ENCODE results near the gene PLA2G2D.

The PLA2G2D gene

GRCh38 chr1:20083178-20083944, 36.0 kb downstream of the PLA2G2D start:
- DNase-seq: no peak

GRCh38 chr1:20082772-20083171, 36.6 kb downstream of the PLA2G2D start:
- DNase-seq: no peak

GRCh38 chr1:20081353-20081810, 38.0 kb downstream of the PLA2G2D start:
- DNase-seq: no peak

- DNase-seq: no peak
Observed at GRCh38 chr1:20080441-20081352, 38.6 kb downstream of the PLA2G2D start.

GRCh38 chr1:20079661-20080305, 39.6 kb downstream of the PLA2G2D start:
- DNase-seq: no peak

- no peak for DNase-seq
Observed at GRCh38 chr1:20078711-20079110, 40.6 kb downstream of the PLA2G2D start.

GRCh38 chr1:20078171-20078651, 41.1 kb downstream of the PLA2G2D start:
- DNase-seq: no peak

- DNase-seq: no peak
Observed at GRCh38 chr1:20076710-20077461, 42.5 kb downstream of the PLA2G2D start.

- DNase-seq: no peak
Observed at GRCh38 chr1:20076223-20076622, 43.1 kb downstream of the PLA2G2D start.

GRCh38 chr1:20075345-20075744, 44.0 kb downstream of the PLA2G2D start:
- DNase-seq: no peak

- DNase-seq: no peak
Observed at GRCh38 chr1:20074725-20075171, 44.6 kb downstream of the PLA2G2D start.

GRCh38 chr1:20074055-20074724, 45.1 kb downstream of the PLA2G2D start:
- DNase-seq: no peak

GRCh38 chr1:20073256-20073655, 46.1 kb downstream of the PLA2G2D start:
- DNase-seq: no peak

GRCh38 chr1:20072771-20073170, 46.6 kb downstream of the PLA2G2D start:
- DNase-seq: no peak

- no peak for DNase-seq
Observed at GRCh38 chr1:20071416-20071815, 47.9 kb downstream of the PLA2G2D start.

- no peak for DNase-seq
Observed at GRCh38 chr1:20070357-20070756, 49.0 kb downstream of the PLA2G2D start.

GRCh38 chr1:20069874-20070273, 49.5 kb downstream of the PLA2G2D start, which contains the start of gene PLA2G5:
Gene PLA2G5 (plus strand): TSS chr1:20070194. CDS start chr1:20084831, 14,637 bp downstream.
- no peak for DNase-seq

- DNase-seq: no peak
Observed at GRCh38 chr1:20068722-20069121, 50.6 kb downstream of the PLA2G2D start.

GRCh38 chr1:20063861-20064292, 55.5 kb downstream of the PLA2G2D start:
- no peak for DNase-seq
